ENCODE measurements around the gene OSBPL1A. TPM values are rescaled to one million over a fixed set of nuclear protein-coding genes. Genes with fewer than 3 reads are reported as not detected.

Gene OSBPL1A
- total RNA-seq, 1 donor from 2014 or later, result 50.6 TPM

DNA sequence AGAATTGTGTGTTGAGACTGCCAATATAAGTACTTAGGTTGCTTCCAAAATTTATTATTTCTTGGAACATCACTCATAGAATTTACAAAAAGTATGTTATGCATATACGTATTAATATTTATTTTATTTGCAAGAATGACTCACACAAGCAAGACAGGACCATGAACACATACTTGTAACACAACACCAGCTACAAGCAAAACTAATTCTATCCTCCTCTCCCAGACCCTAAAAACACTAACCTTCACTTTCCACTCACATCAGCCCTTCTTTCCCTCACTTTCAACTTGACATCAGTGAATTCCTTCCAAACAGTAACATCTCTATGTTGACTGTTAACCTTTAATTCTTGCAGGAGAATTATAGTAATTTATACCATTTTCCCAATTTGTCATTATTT lies 24.3 kb downstream of the OSBPL1A start:
- Histone ChIP-seq H3K4me3 (no peak overlapping the region), H3K9me3 (no peaks in the 10 kb centered on the region), H3K4me1 (no peaks in the 10 kb centered on the region), H3K27me3 (ENCODE audit: low read depth) (no peaks in the 10 kb centered on the region), H3K27ac (no peak overlapping the region), H3K36me3 (peaks cover 17% of the 10 kb centered on the region)
- intact Hi-C loops (cut with DNase I), result no loop called here
- ATAC-seq (no peak), DNase-seq (no peak)
- TF ChIP-seq, protein P1, sequence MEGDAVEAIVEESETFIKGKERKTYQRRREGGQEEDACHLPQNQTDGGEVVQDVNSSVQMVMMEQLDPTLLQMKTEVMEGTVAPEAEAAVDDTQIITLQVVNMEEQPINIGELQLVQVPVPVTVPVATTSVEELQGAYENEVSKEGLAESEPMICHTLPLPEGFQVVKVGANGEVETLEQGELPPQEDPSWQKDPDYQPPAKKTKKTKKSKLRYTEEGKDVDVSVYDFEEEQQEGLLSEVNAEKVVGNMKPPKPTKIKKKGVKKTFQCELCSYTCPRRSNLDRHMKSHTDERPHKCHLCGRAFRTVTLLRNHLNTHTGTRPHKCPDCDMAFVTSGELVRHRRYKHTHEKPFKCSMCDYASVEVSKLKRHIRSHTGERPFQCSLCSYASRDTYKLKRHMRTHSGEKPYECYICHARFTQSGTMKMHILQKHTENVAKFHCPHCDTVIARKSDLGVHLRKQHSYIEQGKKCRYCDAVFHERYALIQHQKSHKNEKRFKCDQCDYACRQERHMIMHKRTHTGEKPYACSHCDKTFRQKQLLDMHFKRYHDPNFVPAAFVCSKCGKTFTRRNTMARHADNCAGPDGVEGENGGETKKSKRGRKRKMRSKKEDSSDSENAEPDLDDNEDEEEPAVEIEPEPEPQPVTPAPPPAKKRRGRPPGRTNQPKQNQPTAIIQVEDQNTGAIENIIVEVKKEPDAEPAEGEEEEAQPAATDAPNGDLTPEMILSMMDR (IDR thresholded peaks at IDR 0.05), result no peak

DNA sequence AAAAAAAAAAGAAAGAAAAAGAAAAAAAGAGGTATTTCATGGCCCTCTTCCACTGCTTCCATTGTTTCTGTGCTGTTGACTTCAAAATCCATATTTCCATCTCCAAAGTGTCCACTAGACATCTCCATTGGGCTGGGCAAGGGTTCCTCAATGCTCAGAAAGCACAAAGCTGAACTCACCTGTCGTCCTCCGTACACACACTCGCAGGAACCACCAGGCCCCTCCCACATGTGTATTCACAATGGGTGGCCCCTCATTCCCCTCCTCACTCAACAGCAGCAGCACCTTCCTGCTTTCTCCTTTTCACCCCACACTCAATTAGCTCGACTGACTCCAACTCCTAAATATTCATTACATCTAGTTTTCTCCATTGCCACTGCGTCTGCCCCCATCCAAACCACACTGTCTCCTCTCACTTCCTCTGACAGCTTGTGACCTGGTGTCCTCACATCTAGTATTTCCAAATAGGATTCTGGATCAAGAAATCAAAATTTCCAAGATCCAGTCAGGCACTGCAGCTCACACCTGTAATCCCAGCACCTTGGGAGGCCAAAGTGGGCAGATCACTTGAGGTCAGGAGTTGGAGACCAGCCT lies 25.2 kb downstream of the OSBPL1A start:
- TF ChIP-seq, protein P1 (IDR thresholded peaks at IDR 0.05), result no peak
- H3K27me3 ChIP-seq (ENCODE audit: low read depth), result no peaks in the 10 kb centered on the region
- no peaks in the 10 kb centered on the region for H3K9me3 ChIP-seq
- no peak overlapping the region for H3K4me3 ChIP-seq
- peaks cover 17% of the 10 kb centered on the region for H3K36me3 ChIP-seq
- H3K27ac ChIP-seq, result no peak overlapping the region
- ATAC-seq (no peak), DNase-seq (no peak)
- intact Hi-C loops (cut with DNase I), result no loop called here
- no peaks in the 10 kb centered on the region for H3K4me1 ChIP-seq

DNA sequence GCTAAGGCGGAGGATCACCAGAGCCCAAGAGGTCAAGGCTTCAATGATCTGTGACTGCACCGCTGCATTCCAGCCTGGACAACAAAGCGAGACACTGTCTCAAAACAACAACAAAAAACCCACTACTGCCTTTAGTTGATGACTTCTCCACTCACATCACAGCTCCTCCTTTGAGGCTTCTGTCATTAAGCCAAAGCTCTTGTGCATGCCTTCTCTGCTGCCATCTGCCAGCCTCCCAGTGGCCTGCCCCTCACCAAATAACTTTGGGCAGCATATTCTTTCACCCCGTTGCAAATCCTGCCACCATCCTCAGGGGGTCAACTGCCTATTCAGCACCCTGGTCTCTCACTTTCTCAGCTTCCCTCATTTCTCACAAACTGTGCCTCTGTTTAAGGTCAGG lies 27.5 kb downstream of the OSBPL1A start:
- Histone ChIP-seq H3K4me3 (no peak overlapping the region), H3K27me3 (ENCODE audit: low read depth) (no peaks in the 10 kb centered on the region), H3K36me3 (peaks cover 4% of the 10 kb centered on the region), H3K9me3 (no peaks in the 10 kb centered on the region), H3K4me1 (no peaks in the 10 kb centered on the region), H3K27ac (no peak overlapping the region)
- ATAC-seq, result no peak
- TF ChIP-seq, protein P1 (IDR thresholded peaks at IDR 0.05), result no peak
- DNase-seq, result no peak
- intact Hi-C loops (cut with DNase I), result no loop called here

DNA sequence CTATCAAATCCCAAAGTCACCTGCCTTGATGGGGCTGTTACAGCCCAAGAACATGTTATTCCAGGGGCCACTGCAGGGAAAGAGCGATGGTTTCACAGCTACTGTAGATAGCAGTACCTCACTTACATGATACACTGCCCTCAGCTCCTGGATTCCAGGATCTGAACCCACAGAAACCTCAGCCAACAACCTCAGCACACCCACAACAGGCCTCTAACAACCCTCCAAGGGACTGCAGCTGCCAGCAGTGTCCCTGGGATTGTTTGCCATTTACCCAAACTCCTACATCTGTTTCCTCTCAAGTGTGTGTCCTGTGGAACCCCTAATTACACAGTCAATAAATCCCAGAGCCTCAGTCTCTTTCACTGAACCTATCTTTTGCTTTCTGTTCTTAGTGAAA lies 28.2 kb downstream of the OSBPL1A start:
- TF ChIP-seq, protein P1 (IDR thresholded peaks at IDR 0.05), result no peak
- intact Hi-C loops (cut with DNase I), result no loop called here
- no peak overlapping the region for H3K4me3 ChIP-seq
- H3K4me1 ChIP-seq, result no peaks in the 10 kb centered on the region
- no peak overlapping the region for H3K27ac ChIP-seq
- no peak for DNase-seq
- H3K36me3 ChIP-seq, result peaks cover 4% of the 10 kb centered on the region
- no peak for ATAC-seq
- H3K27me3 ChIP-seq (ENCODE audit: low read depth), result no peaks in the 10 kb centered on the region
- H3K9me3 ChIP-seq, result no peaks in the 10 kb centered on the region

DNA sequence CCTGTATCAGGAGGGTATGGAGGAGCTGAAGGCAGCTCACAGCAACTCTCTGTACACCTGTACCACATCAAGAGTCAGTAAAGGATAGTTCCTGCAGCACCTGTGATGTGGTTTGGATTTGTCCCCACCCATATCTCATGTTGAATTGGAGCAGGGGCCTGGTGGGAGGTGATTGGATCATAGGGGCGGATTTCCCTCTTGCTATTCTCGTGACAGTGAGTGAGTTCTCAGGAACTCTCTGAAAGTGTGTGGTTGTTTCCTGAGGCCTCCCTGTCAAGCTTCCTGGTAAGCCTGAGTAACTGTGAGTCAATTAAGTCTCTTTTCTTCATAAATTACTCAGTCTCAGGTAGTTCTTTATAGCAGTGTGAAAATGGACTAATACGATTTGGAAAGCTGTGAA lies 28.9 kb downstream of the OSBPL1A start:
- intact Hi-C loops (cut with DNase I), result no loop called here
- Histone ChIP-seq H3K36me3 (peaks cover 4% of the 10 kb centered on the region), H3K27ac (no peak overlapping the region), H3K4me1 (no peaks in the 10 kb centered on the region), H3K27me3 (ENCODE audit: low read depth) (no peaks in the 10 kb centered on the region), H3K4me3 (no peak overlapping the region), H3K9me3 (no peaks in the 10 kb centered on the region)
- DNase-seq (no peak), ATAC-seq (no peak)
- TF ChIP-seq, protein P1 (IDR thresholded peaks at IDR 0.05), result no peak
